ENCODE data around the gene TRAF2.

- no peak for TF ChIP-seq POLR2AphosphoS5 (IDR thresholded peaks at IDR 0.05)
- no peak for TF ChIP-seq CTCF (IDR thresholded peaks at IDR 0.05)
- no peak for TF ChIP-seq POLR2A (IDR thresholded peaks at IDR 0.05)
These were observed 86.0 kb downstream of the TRAF2 start for GRCh38 chr9:136972335-136972734.
